HCEC 1CT (cell line): ENCODE data around the gene POU2F3.
"Not testable (repeated sequence)": the region's sequence is repeated elsewhere in the genome, so short reads cannot be mapped to it uniquely, and the experiment has no call there.

ENCODE experiments used
- DNase-seq: peaks from one replicate; pipeline ENCODE4 v3.0.0-alpha.2; 2017

The POU2F3 gene

GRCh38 chr11:120254788-120255518 is 15.0 kb downstream of the POU2F3 start:
- DNase-seq = no peak

GRCh38 chr11:120255519-120255866 is 15.6 kb downstream of the POU2F3 start:
- DNase-seq = no peak

GRCh38 chr11:120256178-120256577 is 16.2 kb downstream of the POU2F3 start:
- no peak for DNase-seq

GRCh38 chr11:120256779-120257178 is 16.8 kb downstream of the POU2F3 start:
- no peak for DNase-seq

- DNase-seq = no peak
These were observed 17.4 kb downstream of the POU2F3 start for GRCh38 chr11:120257346-120257745.

GRCh38 chr11:120258661-120259060 is 18.7 kb downstream of the POU2F3 start:
- DNase-seq = no peak

GRCh38 chr11:120259241-120259640 is 19.3 kb downstream of the POU2F3 start:
- no peak for DNase-seq

GRCh38 chr11:120259988-120260565 is 20.1 kb downstream of the POU2F3 start:
- DNase-seq = no peak

- DNase-seq = no peak
These were observed 20.7 kb downstream of the POU2F3 start for GRCh38 chr11:120260616-120261015.

- DNase-seq = no peak
These were observed 21.4 kb downstream of the POU2F3 start for GRCh38 chr11:120261321-120261720.

GRCh38 chr11:120261931-120262330 is 22.0 kb downstream of the POU2F3 start:
- DNase-seq = no peak

GRCh38 chr11:120267319-120267718 is 27.4 kb downstream of the POU2F3 start:
- no peak for DNase-seq

GRCh38 chr11:120268686-120269085 is 28.7 kb downstream of the POU2F3 start:
- no peak for DNase-seq

- no peak for DNase-seq
These were observed 30.4 kb downstream of the POU2F3 start for GRCh38 chr11:120270386-120270785.

- no peak for DNase-seq
These were observed 31.7 kb downstream of the POU2F3 start for GRCh38 chr11:120271672-120272071.

- DNase-seq = peak; percentile 55
These were observed 32.4 kb downstream of the POU2F3 start for GRCh38 chr11:120272303-120272702.

GRCh38 chr11:120273432-120273831 is 33.5 kb downstream of the POU2F3 start:
- no peak for DNase-seq

GRCh38 chr11:120273956-120274355 is 34.0 kb downstream of the POU2F3 start:
- not testable (repeated sequence) for DNase-seq

GRCh38 chr11:120279502-120279901 is 39.6 kb downstream of the POU2F3 start:
- no peak for DNase-seq

GRCh38 chr11:120280600-120281051 is 40.7 kb downstream of the POU2F3 start:
- DNase-seq = no peak

- no peak for DNase-seq
These were observed 41.3 kb downstream of the POU2F3 start for GRCh38 chr11:120281143-120281795.

GRCh38 chr11:120283124-120283523 is 43.2 kb downstream of the POU2F3 start:
- DNase-seq = no peak

- DNase-seq = no peak
These were observed 44.3 kb downstream of the POU2F3 start for GRCh38 chr11:120284272-120284671.

- DNase-seq = no peak
These were observed 45.3 kb downstream of the POU2F3 start for GRCh38 chr11:120285256-120285655.
